Trophoblast cell (in vitro differentiated cells and primary cell): Measurements from ENCODE around the gene ADCY9.
A peak's percentile ranks its signal among the peaks of the same experiment; 100 is the strongest.

ENCODE experiments used
- DNase-seq, 2 donors: peaks; one replicate each; pipeline ENCODE4 v3.0.0-alpha.2; 2016
- H2AFZ ChIP-seq: 2 replicates; pipeline ENCODE4 v1.6.1; 2013; ENCODE audit warnings: low read length, moderate library complexity, mild to moderate bottlenecking; ENCODE audit not compliant: insufficient read depth, poor library complexity
- H2AK5ac ChIP-seq: 2 replicates; pipeline ENCODE4 v1.6.1; 2013; ENCODE audit warnings: mild to moderate bottlenecking, low read length
- H2BK120ac ChIP-seq: 2 replicates; pipeline ENCODE4 v1.6.1; 2013; ENCODE audit warnings: low read length, mild to moderate bottlenecking, moderate library complexity; ENCODE audit not compliant: insufficient read depth, poor library complexity
- H2BK12ac ChIP-seq: 2 replicates; pipeline ENCODE4 v1.6.1; 2013; ENCODE audit warnings: mild to moderate bottlenecking, low read length, moderate library complexity
- H2BK5ac ChIP-seq: 2 replicates; pipeline ENCODE4 v1.6.1; 2013; ENCODE audit warnings: low read length, low read depth, moderate library complexity, mild to moderate bottlenecking; ENCODE audit not compliant: poor library complexity
- H3K14ac ChIP-seq: 2 replicates; pipeline ENCODE4 v1.6.1; 2013; ENCODE audit warnings: mild to moderate bottlenecking, low read length
- H3K18ac ChIP-seq: 2 replicates; pipeline ENCODE4 v1.6.1; 2013; ENCODE audit warnings: mild to moderate bottlenecking, low read length
- H3K23ac ChIP-seq: 2 replicates; pipeline ENCODE4 v1.6.1; 2013; ENCODE audit warnings: low read length
- H3K27ac ChIP-seq: 2 replicates; pipeline ENCODE4 v1.5.1; 2013; ENCODE audit warnings: low read depth, mild to moderate bottlenecking, inconsistent platforms, low read length, moderate library complexity
- H3K27me3 ChIP-seq: 2 replicates; pipeline ENCODE4 v1.6.1; 2013; ENCODE audit warnings: inconsistent platforms, mild to moderate bottlenecking, low read length, moderate library complexity; ENCODE audit not compliant: insufficient read depth
- H3K36me3 ChIP-seq, 2 experiments: 1 replicate in 1 of 2; 2 replicates in 1 of 2; pipeline ENCODE4 v1.6.1; 2013; ENCODE audit warnings: low read length in 2 of 2, mild to moderate bottlenecking in 2 of 2, moderate library complexity in 1 of 2; ENCODE audit not compliant: insufficient read depth in 2 of 2, control insufficient read depth in 1 of 2
- H3K4ac ChIP-seq: 2 replicates; pipeline ENCODE4 v1.6.1; 2013; ENCODE audit warnings: low read depth, mild to moderate bottlenecking, low read length, moderate library complexity
- H3K4me1 ChIP-seq, 2 experiments: 1 replicate in 1 of 2; 2 replicates in 1 of 2; pipeline ENCODE4 v1.6.1; 2013; ENCODE audit warnings: low read length in 2 of 2, mild to moderate bottlenecking in 2 of 2, moderate library complexity in 1 of 2; ENCODE audit not compliant: insufficient read depth in 2 of 2, control insufficient read depth in 1 of 2
- H3K4me2 ChIP-seq: 2 replicates; pipeline ENCODE4 v1.6.1; 2013; ENCODE audit warnings: inconsistent platforms, mild to moderate bottlenecking, low read length, moderate library complexity
- H3K4me3 ChIP-seq: 2 replicates; pipeline ENCODE4 v1.5.1; 2013; ENCODE audit warnings: mild to moderate bottlenecking, low read depth, low read length, inconsistent platforms
- H3K79me1 ChIP-seq: one replicate; pipeline ENCODE4 v1.6.1; 2013; ENCODE audit warnings: low read length
- H3K79me2 ChIP-seq: 2 replicates; pipeline ENCODE4 v1.6.1; 2013; ENCODE audit warnings: low read length, mild to moderate bottlenecking; ENCODE audit not compliant: control insufficient read depth, insufficient read depth, poor library complexity
- H3K9ac ChIP-seq: 2 replicates; pipeline ENCODE4 v1.6.1; 2013; ENCODE audit warnings: mild to moderate bottlenecking, low read length
- H3K9me3 ChIP-seq: 2 replicates; pipeline ENCODE4 v1.6.1; 2013; ENCODE audit warnings: low read depth, mild to moderate bottlenecking, control low read depth, inconsistent platforms, low read length; ENCODE audit not compliant: insufficient read depth
- H4K12ac ChIP-seq: 2 replicates; pipeline ENCODE4 v1.6.1; 2013; ENCODE audit warnings: low read depth, mild to moderate bottlenecking, low read length, moderate library complexity
- H4K8ac ChIP-seq: 2 replicates; pipeline ENCODE4 v1.6.1; 2013; ENCODE audit warnings: low read depth, mild to moderate bottlenecking, low read length, moderate library complexity
- H4K91ac ChIP-seq: one replicate; pipeline ENCODE4 v1.6.1; 2013; ENCODE audit warnings: low read depth, mild to moderate bottlenecking, low read length, moderate library complexity
- WGBS: extraction: QIAGEN DNeasy Blood & Tissue Kit; methylation state at CpG from one replicate; pipeline ENCODE4 v1.1.7; 2013; ENCODE audit warnings: missing lambda C conversion rate; ENCODE audit not compliant: insufficient read length, insufficient coverage; ENCODE audit errors: extremely low coverage; 5-methylcytosine and 5-hydroxymethylcytosine counted together

ADCY9 gene

GRCh38 chr16:4015275-4016004 lies 100.8 kb downstream of the ADCY9 start:
- Histone ChIP-seq H3K4me1 (peaks cover 4 to 12% of the 10 kb centered on the region in 2 experiments), H3K36me3 (no peaks in the 10 kb centered on the region), H3K9ac (no peak overlapping the region), H3K27ac (no peak overlapping the region), H3K9me3 (no peaks in the 10 kb centered on the region), H2BK5ac (no peak overlapping the region), H3K79me1 (peaks cover 5% of the 10 kb centered on the region), H3K4me3 (no peak overlapping the region), H3K18ac (no peak overlapping the region), H4K8ac (no peak overlapping the region), H2AFZ (no peak overlapping the region), H3K4me2 (no peak overlapping the region), H3K23ac (no peak overlapping the region), H2AK5ac (no peak overlapping the region), H2BK12ac (no peak overlapping the region), H2BK120ac (no peak overlapping the region), H3K4ac (no peak overlapping the region), H3K79me2 (no peaks in the 10 kb centered on the region), H3K14ac (no peak overlapping the region), H4K91ac (no peak overlapping the region), H4K12ac (no peak overlapping the region), H3K27me3 (no peaks in the 10 kb centered on the region)
- DNase-seq, result peak in 1 of 2 donors; percentile 37
- WGBS, result no CpG with 5 or more reads among the region's 20 CpGs

- Histone ChIP-seq H2AK5ac (no peak overlapping the region), H3K36me3 (no peaks in the 10 kb centered on the region), H2BK5ac (no peak overlapping the region), H3K4me1 (peaks cover 5 to 19% of the 10 kb centered on the region in 2 experiments), H3K79me1 (peaks cover 5% of the 10 kb centered on the region), H4K12ac (no peak overlapping the region), H3K18ac (no peak overlapping the region), H2BK120ac (peak overlapping the region; percentile 67), H2AFZ (no peak overlapping the region), H4K91ac (peak overlapping the region; percentile 67), H3K4me2 (no peak overlapping the region), H2BK12ac (no peak overlapping the region), H3K79me2 (no peaks in the 10 kb centered on the region), H3K9ac (no peak overlapping the region), H3K27ac (no peak overlapping the region), H3K4me3 (no peak overlapping the region), H3K23ac (no peak overlapping the region), H3K9me3 (no peaks in the 10 kb centered on the region), H3K14ac (no peak overlapping the region), H4K8ac (no peak overlapping the region), H3K4ac (no peak overlapping the region), H3K27me3 (no peaks in the 10 kb centered on the region)
- no CpG with 5 or more reads among the region's 15 CpGs for WGBS
- DNase-seq, result no peak
Measured at GRCh38 chr16:4011940-4012629, 104.2 kb downstream of the ADCY9 start.

GRCh38 chr16:4011225-4011939 lies 104.9 kb downstream of the ADCY9 start:
- Histone ChIP-seq H3K79me1 (peaks cover 5% of the 10 kb centered on the region), H2BK12ac (peak overlapping the region; percentile 37), H3K23ac (no peak overlapping the region), H4K8ac (no peak overlapping the region), H3K4ac (no peak overlapping the region), H2BK120ac (no peak overlapping the region), H3K4me1 (peaks cover 5 to 19% of the 10 kb centered on the region in 2 experiments), H2BK5ac (no peak overlapping the region), H3K27ac (no peak overlapping the region), H3K79me2 (no peaks in the 10 kb centered on the region), H2AK5ac (peak overlapping the region; percentile 57), H4K91ac (peak overlapping the region; percentile 2), H3K36me3 (no peaks in the 10 kb centered on the region), H3K4me3 (no peak overlapping the region), H2AFZ (no peak overlapping the region), H3K18ac (no peak overlapping the region), H3K27me3 (no peaks in the 10 kb centered on the region), H3K4me2 (no peak overlapping the region), H3K9me3 (no peaks in the 10 kb centered on the region), H4K12ac (no peak overlapping the region), H3K14ac (no peak overlapping the region), H3K9ac (no peak overlapping the region)
- no peak for DNase-seq
- WGBS, result no CpG with 5 or more reads among the region's 20 CpGs

GRCh38 chr16:4010225-4011158 lies 105.8 kb downstream of the ADCY9 start:
- no peaks in the 10 kb centered on the region for H3K9me3 ChIP-seq

More at GRCh38 chr16:4010225-4011158, 105.8 kb downstream of the ADCY9 start:
- no peak overlapping the region for H3K18ac ChIP-seq
- no peak overlapping the region for H3K4me2 ChIP-seq
- H3K9ac ChIP-seq, result no peak overlapping the region
- H3K4me1 ChIP-seq, result peaks cover 10 to 26% of the 10 kb centered on the region in 2 experiments
- H3K79me1 ChIP-seq, result peaks cover 7% of the 10 kb centered on the region
- no peak overlapping the region for H2AK5ac ChIP-seq
- H3K14ac ChIP-seq, result no peak overlapping the region
- H3K4ac ChIP-seq, result no peak overlapping the region
- H3K79me2 ChIP-seq, result no peaks in the 10 kb centered on the region
- no peak overlapping the region for H3K23ac ChIP-seq
- DNase-seq, result no peak
- H2BK5ac ChIP-seq, result no peak overlapping the region
- peak overlapping the region; percentile 20 for H4K91ac ChIP-seq
- H2BK120ac ChIP-seq, result no peak overlapping the region
- H3K36me3 ChIP-seq, result no peaks in the 10 kb centered on the region
- no peak overlapping the region for H2AFZ ChIP-seq
- H4K8ac ChIP-seq, result no peak overlapping the region
- no CpG with 5 or more reads among the region's 32 CpGs for WGBS
- no peaks in the 10 kb centered on the region for H3K27me3 ChIP-seq
- H4K12ac ChIP-seq, result no peak overlapping the region
- no peak overlapping the region for H2BK12ac ChIP-seq
- no peak overlapping the region for H3K4me3 ChIP-seq
- no peak overlapping the region for H3K27ac ChIP-seq
